ENCODE data around the gene CREB5.

Gene CREB5

GRCh38 chr7:28836716-28837115, 424.4 kb downstream of the CREB5 start:
- DNase-seq, result no peak

GRCh38 chr7:28837216-28837615, 424.9 kb downstream of the CREB5 start:
- no peak for DNase-seq

GRCh38 chr7:28840592-28840995, 428.3 kb downstream of the CREB5 start:
- no peak for DNase-seq

GRCh38 chr7:28841766-28842165, 429.4 kb downstream of the CREB5 start:
- no peak for DNase-seq

GRCh38 chr7:28842769-28843295, 430.5 kb downstream of the CREB5 start:
- DNase-seq, result no peak

- no peak for DNase-seq
These were observed 432.8 kb downstream of the CREB5 start for GRCh38 chr7:28845106-28845505.

GRCh38 chr7:28847176-28847575, 434.9 kb downstream of the CREB5 start:
- DNase-seq, result no peak

- no peak for DNase-seq
These were observed 435.4 kb downstream of the CREB5 start for GRCh38 chr7:28847681-28848080.

GRCh38 chr7:28848906-28849305, 436.6 kb downstream of the CREB5 start:
- DNase-seq, result no peak

GRCh38 chr7:28850699-28851098, 438.4 kb downstream of the CREB5 start:
- no peak for DNase-seq

GRCh38 chr7:28853150-28853549, 440.8 kb downstream of the CREB5 start:
- DNase-seq, result no peak

GRCh38 chr7:28853834-28854749, 441.8 kb downstream of the CREB5 start:
- DNase-seq, result peak; percentile 29

- no peak for DNase-seq
These were observed 442.4 kb downstream of the CREB5 start for GRCh38 chr7:28854750-28855074.

- no peak for DNase-seq
These were observed 443.4 kb downstream of the CREB5 start for GRCh38 chr7:28855538-28856217.

- DNase-seq, result no peak
These were observed 444.3 kb downstream of the CREB5 start for GRCh38 chr7:28856656-28857055.

- DNase-seq, result no peak
These were observed 445.9 kb downstream of the CREB5 start for GRCh38 chr7:28858206-28858605.

GRCh38 chr7:28858895-28859294, 446.6 kb downstream of the CREB5 start:
- no peak for DNase-seq

- no peak for DNase-seq
These were observed 449.5 kb downstream of the CREB5 start for GRCh38 chr7:28861825-28862224.

- DNase-seq, result no peak
These were observed 450.4 kb downstream of the CREB5 start for GRCh38 chr7:28862595-28863272.

GRCh38 chr7:28865601-28866144, 453.4 kb downstream of the CREB5 start:
- no peak for DNase-seq

GRCh38 chr7:28868712-28869111, 456.4 kb downstream of the CREB5 start:
- no peak for DNase-seq

GRCh38 chr7:28871077-28871476, 458.8 kb downstream of the CREB5 start:
- DNase-seq, result no peak

GRCh38 chr7:28871631-28872030, 459.3 kb downstream of the CREB5 start:
- DNase-seq, result no peak

All from NCI-H1436 treated with DMSO at 0.1 percent for 48 hours (cell line).